Mesothelial cell of epicardium (in vitro differentiated cells): ENCODE measurements around the gene SLC16A9. TPM values are rescaled to one million over a fixed set of nuclear protein-coding genes. Genes with fewer than 3 reads are reported as not detected.

Experiments used
- DNase-seq, 2 experiments: peaks; one replicate each; pipeline ENCODE4 v3.0.0; 2021; ENCODE audit warnings: low spot score in 2 of 2; ENCODE audit not compliant: unreplicated experiment in 2 of 2
- H3K27ac Mint-ChIP-seq: 2 replicates; pipeline ENCODE4 v1.8.0; 2021; ENCODE audit warnings: mixed read lengths
- H3K27me3 Mint-ChIP-seq: 2 replicates; pipeline ENCODE4 v1.8.0; 2021; ENCODE audit warnings: low read depth, mixed read lengths
- H3K36me3 Mint-ChIP-seq: 2 replicates; pipeline ENCODE4 v1.8.0; 2021; ENCODE audit warnings: mixed read lengths
- H3K4me1 Mint-ChIP-seq: 2 replicates; pipeline ENCODE4 v1.8.0; 2021; ENCODE audit warnings: mixed read lengths
- H3K4me3 Mint-ChIP-seq: 2 replicates; pipeline ENCODE4 v1.8.0; 2021; ENCODE audit warnings: mild to moderate bottlenecking, moderate library complexity, mixed read lengths
- H3K9me3 Mint-ChIP-seq: 2 replicates; pipeline ENCODE4 v1.8.0; 2021; ENCODE audit warnings: mixed read lengths
- CTCF ChIP-seq: fragments of 200-600 bp; sonication (generic); IDR thresholded peaks from one replicate; pipeline ENCODE4 v1.5.0; 2021; ENCODE audit warnings: antibody characterized with exemption; ENCODE audit not compliant: unreplicated experiment
- total RNA-seq: library from RNA; stranded (reverse); gene quantifications from 3 replicates; pipeline ENCODE4 v1.2.1, GENCODE V29; 2021

The SLC16A9 gene
- total RNA-seq, 1 donor from 2014 or later = 17.6 TPM

- no peak for TF ChIP-seq CTCF
- peaks cover 4% of the 10 kb centered on the region for H3K27me3 Mint-ChIP-seq
- H3K4me1 Mint-ChIP-seq = no peaks in the 10 kb centered on the region
- no peak overlapping the region for H3K4me3 Mint-ChIP-seq
- DNase-seq = no peak
- H3K36me3 Mint-ChIP-seq = no peaks in the 10 kb centered on the region
- H3K9me3 Mint-ChIP-seq = peaks cover 6% of the 10 kb centered on the region
- no peak overlapping the region for H3K27ac Mint-ChIP-seq
Measured at GRCh38 chr10:59635502-59636290, 74.0 kb downstream of the SLC16A9 start.

GRCh38 chr10:59634102-59634501, 75.5 kb downstream of the SLC16A9 start:
- H3K27me3 Mint-ChIP-seq = peaks cover 8% of the 10 kb centered on the region
- no peak for DNase-seq
- peaks cover 6% of the 10 kb centered on the region for H3K9me3 Mint-ChIP-seq
- no peaks in the 10 kb centered on the region for H3K36me3 Mint-ChIP-seq
- TF ChIP-seq CTCF = no peak
- no peak overlapping the region for H3K4me3 Mint-ChIP-seq
- no peaks in the 10 kb centered on the region for H3K4me1 Mint-ChIP-seq
- H3K27ac Mint-ChIP-seq = no peak overlapping the region

GRCh38 chr10:59633063-59633462, 76.6 kb downstream of the SLC16A9 start:
- peaks cover 6% of the 10 kb centered on the region for H3K9me3 Mint-ChIP-seq
- DNase-seq = no peak
- no peak for TF ChIP-seq CTCF
- H3K27ac Mint-ChIP-seq = no peak overlapping the region
- no peaks in the 10 kb centered on the region for H3K36me3 Mint-ChIP-seq
- peaks cover 8% of the 10 kb centered on the region for H3K27me3 Mint-ChIP-seq
- no peak overlapping the region for H3K4me3 Mint-ChIP-seq
- no peaks in the 10 kb centered on the region for H3K4me1 Mint-ChIP-seq

GRCh38 chr10:59631882-59632807, 77.5 kb downstream of the SLC16A9 start:
- peaks cover 3% of the 10 kb centered on the region for H3K9me3 Mint-ChIP-seq

GRCh38 chr10:59631237-59631636, 78.4 kb downstream of the SLC16A9 start:
- peaks cover 8% of the 10 kb centered on the region for H3K27me3 Mint-ChIP-seq
- no peak for TF ChIP-seq CTCF
- peaks cover 3% of the 10 kb centered on the region for H3K4me1 Mint-ChIP-seq
- H3K9me3 Mint-ChIP-seq = no peaks in the 10 kb centered on the region
- H3K36me3 Mint-ChIP-seq = no peaks in the 10 kb centered on the region
- H3K27ac Mint-ChIP-seq = no peak overlapping the region
- no peak overlapping the region for H3K4me3 Mint-ChIP-seq
- DNase-seq = no peak

More at GRCh38 chr10:59631882-59632807, 77.5 kb downstream of the SLC16A9 start:
- H3K4me3 Mint-ChIP-seq = no peak overlapping the region
- TF ChIP-seq CTCF = no peak
- H3K36me3 Mint-ChIP-seq = no peaks in the 10 kb centered on the region
- DNase-seq = no peak
- no peak overlapping the region for H3K27ac Mint-ChIP-seq
- no peaks in the 10 kb centered on the region for H3K4me1 Mint-ChIP-seq
- H3K27me3 Mint-ChIP-seq = peaks cover 8% of the 10 kb centered on the region
